HG03469 (cell line): ENCODE measurements around the gene ULK4.
"Not testable (repeated sequence)": the region's sequence is repeated elsewhere in the genome, so short reads cannot be mapped to it uniquely, and the experiment has no call there.

Experiments
- ATAC-seq: cut with Tn5 transposase; IDR thresholded peaks from one replicate; pipeline ENCODE4 v1.9.1; 2021; ENCODE audit warnings: mild to moderate bottlenecking, moderate library complexity, moderate number of reproducible peaks; ENCODE audit not compliant: unreplicated experiment

The ULK4 gene

DNA sequence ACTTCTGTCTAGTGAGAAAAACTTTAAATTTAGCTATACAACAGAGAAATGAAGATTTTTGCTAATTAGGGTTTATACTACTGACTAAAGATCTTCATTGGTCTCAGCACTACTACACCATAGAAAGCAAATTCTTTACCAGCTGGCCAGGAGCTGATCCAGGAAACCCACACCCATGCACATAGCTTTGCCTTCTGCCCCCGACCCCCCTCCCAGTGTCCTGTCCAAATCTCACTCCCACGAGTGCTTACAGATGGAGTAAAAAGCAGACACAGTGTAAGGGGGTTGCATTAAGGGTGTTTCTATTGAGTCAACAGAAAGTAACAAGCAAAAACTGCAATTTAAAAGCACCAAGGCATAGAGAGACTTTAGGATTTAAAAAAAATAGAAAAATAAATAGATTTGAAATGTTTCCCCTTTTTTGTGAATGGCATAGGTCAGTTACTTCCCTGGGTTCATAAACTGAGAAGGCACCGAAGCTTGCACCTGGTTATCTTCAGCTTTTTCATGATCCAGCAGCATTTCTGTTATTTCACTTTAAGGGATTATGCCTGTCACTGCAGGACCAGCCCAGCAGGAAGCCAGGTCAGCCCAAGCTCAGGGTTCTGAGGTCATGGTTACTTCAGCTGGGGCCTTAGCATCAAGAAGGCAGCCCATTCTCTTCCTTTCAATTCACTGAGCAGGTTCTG is 638.3 kb downstream of the ULK4 start:
- no peak for ATAC-seq

DNA sequence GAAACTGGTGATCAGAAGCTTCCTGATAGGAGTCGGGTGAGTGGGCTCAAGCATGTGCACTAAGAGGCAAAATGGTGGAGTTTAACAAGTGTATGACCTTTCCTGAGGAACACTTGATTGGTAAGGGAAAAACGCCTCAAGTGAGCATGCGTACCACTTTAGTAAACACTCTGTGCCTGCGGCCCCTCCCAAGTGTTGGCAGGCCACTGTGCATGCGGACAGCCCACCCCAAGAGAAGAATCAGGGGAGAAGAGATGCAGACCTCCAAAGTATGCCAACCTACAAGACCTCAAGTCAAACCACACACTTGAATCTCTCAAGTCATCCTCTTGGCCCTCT is 640.3 kb downstream of the ULK4 start:
- ATAC-seq: no peak

GRCh38 chr3:41320953-41321641 is 640.8 kb downstream of the ULK4 start:
- no peak for ATAC-seq

GRCh38 chr3:41318520-41318919 is 643.4 kb downstream of the ULK4 start:
- no peak for ATAC-seq

DNA sequence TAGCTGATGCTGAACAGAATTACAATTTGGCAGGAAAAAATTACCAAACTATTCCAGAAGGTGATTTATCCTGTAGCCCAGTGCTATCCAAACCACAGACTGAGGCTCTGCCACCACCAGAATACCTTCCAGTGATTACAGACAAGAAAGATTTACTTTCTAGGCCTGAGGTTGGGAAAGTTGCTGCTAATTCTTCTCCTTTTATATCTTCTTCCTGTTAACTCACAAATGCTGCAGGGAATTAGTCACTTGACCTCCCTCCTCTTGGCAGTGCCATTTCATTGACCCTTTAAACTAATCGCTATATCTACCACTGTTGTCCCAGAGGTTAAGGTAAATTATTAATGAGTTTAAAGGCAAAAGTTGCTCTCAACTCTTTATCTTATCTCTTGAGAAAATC is 644.2 kb downstream of the ULK4 start:
- ATAC-seq: no peak

DNA sequence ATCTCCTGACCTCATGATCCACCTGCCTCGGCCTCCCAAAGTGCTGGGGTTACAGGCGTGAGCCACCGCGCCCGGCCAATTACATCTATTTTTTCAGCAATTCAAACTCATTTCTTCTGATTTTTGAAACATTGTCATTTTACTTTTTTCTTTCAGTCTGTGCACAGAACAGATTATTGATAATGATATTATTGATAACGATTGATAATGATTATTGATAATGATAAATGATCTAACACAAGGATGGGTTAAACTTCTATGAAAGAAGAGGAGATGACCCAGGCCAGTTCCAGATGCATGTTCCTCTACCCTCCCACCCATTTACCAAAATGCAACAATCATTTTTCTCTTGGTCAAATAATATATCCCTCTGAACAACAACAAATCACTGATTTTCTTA is 644.6 kb downstream of the ULK4 start:
- no peak for ATAC-seq

DNA sequence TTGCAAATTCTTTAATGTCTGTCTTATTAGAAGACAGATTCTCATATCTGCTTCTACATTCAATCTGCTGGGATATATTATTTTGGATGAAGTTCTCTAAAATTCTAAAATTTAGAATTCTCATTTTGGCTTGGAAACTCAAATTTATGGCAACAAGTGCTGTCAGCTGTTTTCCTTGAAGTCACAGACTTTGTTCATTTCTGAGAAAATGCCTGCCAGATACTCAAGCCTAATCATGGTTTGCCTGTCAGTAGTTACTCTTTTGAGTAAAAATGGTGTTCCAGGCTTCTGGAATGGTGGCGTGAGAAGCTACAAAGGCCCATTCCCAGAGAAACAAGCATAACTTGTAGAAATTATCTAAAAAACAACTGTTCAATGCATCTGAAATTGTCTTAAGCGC is 646.8 kb downstream of the ULK4 start:
- no peak for ATAC-seq

- ATAC-seq: no peak
Observed at GRCh38 chr3:41308119-41308518, 653.8 kb downstream of the ULK4 start.

DNA sequence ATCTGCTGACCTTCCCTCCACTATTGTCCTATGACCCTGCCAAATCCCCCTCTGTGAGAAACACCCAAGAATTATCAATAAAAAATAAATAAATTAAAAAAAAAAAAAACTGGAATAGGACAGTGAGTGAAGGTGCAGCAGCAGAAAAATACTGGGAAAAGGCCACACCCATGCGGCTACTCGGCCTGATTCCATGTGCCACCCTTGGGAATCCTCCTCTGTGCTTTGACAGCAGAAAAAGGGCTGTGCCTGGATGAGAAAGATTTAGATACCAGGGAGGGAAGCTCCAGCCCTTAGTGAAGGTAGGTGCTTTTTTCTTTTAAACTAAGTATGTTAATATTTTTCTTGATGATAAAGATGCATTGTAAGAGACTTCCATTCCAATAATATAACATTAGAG is 654.8 kb downstream of the ULK4 start:
- ATAC-seq: no peak

DNA sequence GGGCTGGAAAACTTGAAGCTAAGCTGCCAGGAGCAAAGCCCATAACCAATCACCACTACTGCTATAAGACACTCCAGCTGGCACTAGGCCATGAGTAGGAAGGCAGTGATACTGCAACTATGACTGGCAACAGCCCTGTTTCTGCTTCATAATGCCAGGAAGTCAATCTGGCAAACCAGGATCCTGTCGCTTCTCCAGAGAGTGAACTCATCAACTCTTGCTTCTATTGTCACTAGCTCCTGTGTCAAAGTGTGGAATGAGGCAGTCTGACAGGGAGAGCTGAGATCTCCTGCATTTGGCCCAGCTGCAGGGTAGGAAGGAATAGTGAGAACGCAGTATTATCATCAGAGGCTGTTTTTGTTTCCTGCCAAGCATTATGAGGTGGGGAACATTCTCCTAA is 657.3 kb downstream of the ULK4 start:
- ATAC-seq: no peak

DNA sequence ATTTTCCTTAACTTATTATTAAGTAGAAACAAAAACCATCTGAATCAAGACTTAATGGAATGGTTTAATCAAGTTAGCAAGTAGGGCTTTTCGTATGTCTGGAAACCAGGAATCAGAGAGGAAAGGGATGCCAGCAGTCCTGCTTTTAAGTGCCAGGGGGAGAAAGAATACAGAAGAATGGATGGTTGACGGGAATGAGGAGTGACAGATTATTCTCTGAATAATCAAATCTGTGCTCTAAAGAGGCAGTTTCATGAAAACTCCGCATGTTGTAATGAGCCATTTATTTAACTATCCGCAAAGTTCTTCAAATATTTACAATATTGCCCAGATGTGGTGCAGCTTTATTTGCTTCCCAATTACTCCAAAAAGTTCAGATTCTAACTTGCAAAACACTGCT is 659.6 kb downstream of the ULK4 start:
- no peak for ATAC-seq

- ATAC-seq: no peak
Observed at GRCh38 chr3:41301548-41301947, 660.4 kb downstream of the ULK4 start.

DNA sequence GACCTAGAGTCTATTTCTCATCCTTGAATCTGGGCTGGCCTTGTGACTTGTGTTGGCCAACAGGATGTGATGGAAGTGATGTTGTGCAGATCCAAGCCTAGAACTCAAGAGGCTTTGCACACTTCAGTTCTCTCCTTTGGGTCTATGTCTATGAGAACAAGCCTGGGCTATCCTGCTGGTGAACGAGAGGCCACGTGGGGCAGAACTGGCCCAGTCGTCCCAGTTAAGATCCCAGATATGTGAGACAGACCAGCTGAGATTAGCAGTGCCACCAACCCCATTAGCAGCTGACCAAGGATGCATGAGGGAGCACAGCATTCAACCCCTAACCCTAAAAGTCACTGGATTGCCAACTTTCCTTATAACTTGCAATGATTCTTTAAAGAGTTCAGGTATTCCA is 662.9 kb downstream of the ULK4 start:
- ATAC-seq: no peak

- ATAC-seq: no peak
Observed at GRCh38 chr3:41297750-41298149, 664.2 kb downstream of the ULK4 start.

DNA sequence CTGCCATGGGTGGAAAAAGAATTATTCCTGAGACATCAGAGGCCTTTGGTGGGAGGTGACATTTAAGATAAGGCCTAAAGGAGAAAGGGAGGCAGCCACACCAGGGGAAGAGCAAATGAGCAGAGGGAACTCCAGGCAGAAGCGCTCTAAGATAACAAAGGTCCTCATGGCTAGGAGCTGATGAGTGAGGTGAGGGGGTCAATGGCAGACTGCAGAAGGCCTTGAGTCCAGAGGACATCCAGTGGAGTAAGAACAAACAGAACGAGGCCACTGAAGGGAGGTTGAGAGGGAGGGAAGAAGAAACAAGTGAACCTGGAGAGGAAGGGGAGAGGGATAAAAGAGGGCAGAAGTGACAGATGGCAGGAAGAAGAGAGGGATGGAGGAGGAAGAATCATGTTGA is 665.3 kb downstream of the ULK4 start:
- ATAC-seq: no peak

- ATAC-seq: no peak
Observed at GRCh38 chr3:41295740-41296139, 666.2 kb downstream of the ULK4 start.

- ATAC-seq: no peak
Observed at GRCh38 chr3:41293169-41293681, 668.7 kb downstream of the ULK4 start.

DNA sequence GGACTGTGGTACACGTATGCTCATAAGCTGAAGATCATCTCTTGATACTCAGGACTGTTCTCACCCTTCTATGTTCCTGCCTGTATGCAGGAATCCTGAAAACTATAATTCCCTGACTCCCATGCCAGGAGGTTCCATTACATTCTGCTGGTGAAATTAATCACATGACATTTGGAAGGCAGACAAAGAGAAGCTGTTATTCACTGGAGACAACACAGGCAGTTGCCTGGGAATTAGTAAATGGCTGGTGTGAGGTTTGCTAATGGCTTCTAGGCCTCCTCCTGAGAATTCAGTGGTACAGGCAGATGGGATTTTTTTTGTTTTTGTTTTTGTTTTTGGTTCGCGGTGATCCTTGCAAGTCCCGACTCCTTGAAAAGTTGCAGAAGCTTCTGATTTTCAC is 671.2 kb downstream of the ULK4 start:
- ATAC-seq: no peak

DNA sequence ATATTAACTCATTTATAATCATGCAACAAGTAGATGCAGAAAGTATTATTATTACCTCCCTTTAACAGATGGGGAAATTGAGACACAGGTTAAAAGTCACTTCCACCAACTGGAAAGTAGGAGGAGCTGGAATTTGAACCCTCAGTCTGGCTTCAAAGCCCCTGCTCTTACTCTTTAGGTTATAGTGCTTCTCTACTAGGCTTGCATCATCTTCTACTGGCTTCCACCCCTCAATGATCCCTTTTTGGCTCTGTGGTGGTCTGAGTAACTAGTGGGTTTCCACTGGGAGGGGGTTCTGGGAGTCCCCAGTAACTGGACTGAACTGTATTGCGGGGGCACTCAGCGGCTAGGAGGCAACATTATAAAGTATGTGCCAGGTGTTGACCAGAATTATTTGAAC is 671.6 kb downstream of the ULK4 start:
- no peak for ATAC-seq

GRCh38 chr3:41288785-41289184 is 673.1 kb downstream of the ULK4 start:
- no peak for ATAC-seq

- ATAC-seq: no peak
Observed at GRCh38 chr3:41286305-41286704, 675.6 kb downstream of the ULK4 start.

DNA sequence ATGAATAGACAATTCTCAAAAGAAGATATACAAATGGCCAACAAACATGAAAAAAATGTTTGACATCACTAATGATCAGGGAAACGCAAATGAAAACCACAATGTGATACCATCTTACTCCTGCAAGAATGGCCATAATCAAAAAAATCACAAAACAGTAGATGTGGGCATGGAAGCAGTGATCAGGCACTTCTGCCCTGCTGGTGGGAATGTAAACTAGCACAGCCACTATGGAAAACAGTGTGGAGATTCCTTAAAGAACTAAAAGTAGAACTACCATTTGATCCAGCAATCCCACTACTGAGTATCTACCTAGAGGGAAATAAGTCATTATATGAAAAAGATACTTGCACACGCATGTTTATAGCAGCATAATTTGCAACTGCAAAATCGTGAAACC is 677.0 kb downstream of the ULK4 start:
- not testable (repeated sequence) for ATAC-seq
